MCF 10A (cell line): ENCODE results near the gene ATOH8. TPM values are rescaled to one million over a fixed set of nuclear protein-coding genes. Genes with fewer than 3 reads are reported as not detected.

Experiments used
- BruUV-seq: library from RNA; stranded (reverse); fragments of 400-500 nt; replicated peaks from 2 replicates; lab custom pipeline; 2021; lab: Mats Ljungman, UMichigan
- CTCF ChIA-PET: fragments of 300-600 bp; sonication (Branson Sonifier 250); formaldehyde crosslinking; extraction: SDS; loops from one replicate; lab custom pipeline; 2021; ENCODE audit warnings: antibody characterized with exemption, inconsistent platforms; lab: Yijun Ruan, JAX
- POLR2A ChIA-PET: fragments of 300-600, 350-650 bp; sonication (Branson Sonifier 250); formaldehyde crosslinking; extraction: SDS; loops from one replicate; lab custom pipeline; 2020; ENCODE audit warnings: antibody characterized with exemption, inconsistent platforms; lab: Yijun Ruan, JAX
- DNase-seq: peaks from one replicate; pipeline ENCODE4 v3.0.0-alpha.2; 2018; ENCODE audit not compliant: unreplicated experiment
- H3K27ac Mint-ChIP-seq: one replicate; pipeline ENCODE4 v1.8.0; 2022; ENCODE audit warnings: mild to moderate bottlenecking, low read depth, mixed read lengths; ENCODE audit not compliant: unreplicated experiment
- H3K27me3 Mint-ChIP-seq: one replicate; pipeline ENCODE4 v1.8.0; 2022; ENCODE audit warnings: mixed read lengths; ENCODE audit not compliant: insufficient read depth, unreplicated experiment
- H3K36me3 Mint-ChIP-seq: one replicate; pipeline ENCODE4 v1.8.0; 2022; ENCODE audit warnings: mild to moderate bottlenecking, moderate library complexity, mixed read lengths; ENCODE audit not compliant: insufficient read depth, unreplicated experiment
- H3K4me1 Mint-ChIP-seq: one replicate; pipeline ENCODE4 v1.8.0; 2022; ENCODE audit warnings: mixed read lengths; ENCODE audit not compliant: insufficient read depth, unreplicated experiment
- H3K4me3 Mint-ChIP-seq: one replicate; pipeline ENCODE4 v1.8.0; 2022; ENCODE audit warnings: mild to moderate bottlenecking, moderate library complexity, mixed read lengths; ENCODE audit not compliant: unreplicated experiment
- H3K9me3 Mint-ChIP-seq: one replicate; pipeline ENCODE4 v1.8.0; 2022; ENCODE audit warnings: mixed read lengths; ENCODE audit not compliant: unreplicated experiment
- CTCF ChIP-seq: fragments of 200-600 bp; IDR thresholded peaks from one replicate; pipeline ENCODE4 v1.8.0; 2022; ENCODE audit warnings: antibody characterized with exemption, mild to moderate bottlenecking; ENCODE audit not compliant: unreplicated experiment
- intact Hi-C: fragments of 100-400 bp; cut with micrococcal nuclease; formaldehyde crosslinking; loops from 2 replicates; pipeline ENCODE4 v1.14.1; 2022
- total RNA-seq: library from RNA; stranded (reverse); gene quantifications from 2 replicates; pipeline ENCODE4 v1.2.3, GENCODE V29; 2022

The ATOH8 gene
- total RNA-seq, 1 experiment from 2014 or later: 0.72 TPM

- no TSS peak for BruUV-seq
Observed at GRCh38 chr2:85771486-85771885, 17.7 kb downstream of the ATOH8 start.

GRCh38 chr2:85772019-85772745, 18.4 kb downstream of the ATOH8 start:
- ChIA-PET CTCF (interaction anchor here (0.6 to 4.0 kb wide), 22 partner anchors 9 to 254 kb away, joined by 3 to 25 read pairs (median 7); no protein-coding TSS in a partner anchor), POLR2A (interaction anchor here (0.6 to 3.1 kb wide), 20 partner anchors 9 to 790 kb away, joined by 3 to 23 read pairs (median 4); partner anchors contain the start of genes ATOH8 and C2orf68)
- Mint-ChIP-seq H3K36me3 (peaks cover 5% of the 10 kb centered on the region), H3K9me3 (no peaks in the 10 kb centered on the region), H3K27ac (peak overlapping the region; percentile 77), H3K27me3 (no peaks in the 10 kb centered on the region), H3K4me3 (peak overlapping the region; percentile 17), H3K4me1 (peaks cover 34% of the 10 kb centered on the region)
- intact Hi-C loops: loop anchor here (1.0 kb wide), 1 partner anchor 31 kb away; no protein-coding TSS in a partner anchor
- DNase-seq: peak; percentile 98
- peak; percentile 5 for TF ChIP-seq CTCF
- no TSS peak for BruUV-seq

More at GRCh38 chr2:85771486-85771885, 17.7 kb downstream of the ATOH8 start:
- intact Hi-C loops: no loop called here
- peaks cover 5% of the 10 kb centered on the region for H3K36me3 Mint-ChIP-seq
- no peak for DNase-seq
- H3K4me3 Mint-ChIP-seq: no peak overlapping the region
- no peak for TF ChIP-seq CTCF
- no peak overlapping the region for H3K27ac Mint-ChIP-seq
- ChIA-PET CTCF (interaction anchor here (0.6 to 4.0 kb wide), 19 partner anchors 8 to 254 kb away, joined by 3 to 25 read pairs (median 7); no protein-coding TSS in a partner anchor), POLR2A (interaction anchor here (0.8 to 3.1 kb wide), 16 partner anchors 8 to 160 kb away, joined by 3 to 23 read pairs (median 6); partner anchors contain the start of gene C2orf68)
- no peaks in the 10 kb centered on the region for H3K9me3 Mint-ChIP-seq
- H3K4me1 Mint-ChIP-seq: peaks cover 34% of the 10 kb centered on the region
- no peaks in the 10 kb centered on the region for H3K27me3 Mint-ChIP-seq

- Mint-ChIP-seq H3K9me3 (no peaks in the 10 kb centered on the region), H3K4me1 (peaks cover 34% of the 10 kb centered on the region), H3K36me3 (peaks cover 5% of the 10 kb centered on the region), H3K27ac (peak overlapping the region; percentile 77), H3K27me3 (no peaks in the 10 kb centered on the region), H3K4me3 (peak overlapping the region; percentile 17)
- BruUV-seq: no TSS peak
- intact Hi-C loops: loop anchor here (1.0 kb wide), 1 partner anchor 30 kb away; no protein-coding TSS in a partner anchor
- ChIA-PET POLR2A (interaction anchor here (1.0 to 3.1 kb wide), 10 partner anchors 10 to 161 kb away, joined by 3 to 23 read pairs (median 6); partner anchors contain the start of genes ATOH8 and C2orf68), CTCF (interaction anchor here (0.7 to 4.0 kb wide), 14 partner anchors 10 to 136 kb away, joined by 3 to 25 read pairs (median 8); no protein-coding TSS in a partner anchor)
- no peak for DNase-seq
- no peak for TF ChIP-seq CTCF
Observed at GRCh38 chr2:85772841-85773491, 19.2 kb downstream of the ATOH8 start.
